Tibial artery (tissue), 4 donors: ENCODE measurements around the gene MBOAT2.

Source experiments
- DNase-seq, 2 donors: peaks; one replicate each; pipeline ENCODE4 v3.0.0-alpha.2; 2019
- H3K27ac ChIP-seq, 2 donors: fragments of 200-600 bp; sonication (generic) in 1 of 2; 1 replicate in 1 of 2; 2 replicates in 1 of 2; pipeline ENCODE4 v1.5.1; 2018 to 2019; ENCODE audit warnings: mild to moderate bottlenecking in 1 of 2
- H3K27me3 ChIP-seq, 2 donors: fragments of 200-600 bp; sonication (generic) in 1 of 2; one replicate each; pipeline versions ENCODE4 v1.5.1 to v1.6.0; 2016 to 2019
- H3K36me3 ChIP-seq, 3 donors: fragments of 200-600 bp; sonication (generic) in 2 of 3; one replicate each; pipeline ENCODE4 v1.5.1; 2016 to 2019; ENCODE audit warnings: mild to moderate bottlenecking in 2 of 3
- H3K4me1 ChIP-seq, 4 donors: fragments of 200-600 bp; sonication (generic) in 2 of 4; 1 replicate in 3 of 4; 2 replicates in 1 of 4; pipeline ENCODE4 v1.5.1; 2016 to 2019
- H3K4me3 ChIP-seq, 2 donors: fragments of 200-600 bp; sonication (generic) in 1 of 2; 1 replicate in 1 of 2; 2 replicates in 1 of 2; pipeline ENCODE4 v1.5.1; 2018 to 2019; ENCODE audit warnings: mild to moderate bottlenecking in 2 of 2
- H3K9me3 ChIP-seq, 3 donors: fragments of 200-600 bp; sonication (generic) in 1 of 3; one replicate each; pipeline ENCODE4 v1.5.1; 2016 to 2019
- CTCF ChIP-seq, 2 experiments: fragments of 200-600 bp in 1 of 2; fragments of 450-650 bp in 1 of 2; IDR thresholded peaks; one replicate each; pipeline ENCODE4 v1.5.1; 2017 to 2019; ENCODE audit warnings: antibody characterized with exemption in 2 of 2, mild to moderate bottlenecking in 1 of 2, moderate library complexity in 1 of 2
- intact Hi-C: fragments of 100-400 bp; cut with DNase I; formaldehyde crosslinking; loops from one replicate; pipeline ENCODE4 v1.15.0; 2023; ENCODE audit warnings: low total_unique reads

Gene MBOAT2

GRCh38 chr2:9000442-9000841 lies 3.0 kb downstream of the MBOAT2 start:
- no peaks in the 10 kb centered on the region for H3K9me3 ChIP-seq
- H3K4me1 ChIP-seq: peaks cover 0 to 32% (median 15%) of the 10 kb centered on the region in 4 donors
- no peak for DNase-seq
- intact Hi-C loops: loop anchor here (5.0 kb wide), 1 partner anchor 163 kb away; the partner anchor contains the start of gene KIDINS220
- H3K36me3 ChIP-seq: no peaks in the 10 kb centered on the region
- no peak overlapping the region for H3K4me3 ChIP-seq
- TF ChIP-seq CTCF (IDR thresholded peaks at IDR 0.05): no peak
- no peak overlapping the region for H3K27ac ChIP-seq
- H3K27me3 ChIP-seq: no peaks in the 10 kb centered on the region

- Histone ChIP-seq H3K9me3 (no peaks in the 10 kb centered on the region), H3K36me3 (no peaks in the 10 kb centered on the region), H3K27ac (no peak overlapping the region), H3K4me1 (peaks cover 0 to 32% (median 15%) of the 10 kb centered on the region in 4 donors), H3K27me3 (no peaks in the 10 kb centered on the region), H3K4me3 (no peak overlapping the region)
- intact Hi-C loops: loop anchor here (5.0 kb wide), 1 partner anchor 162 kb away; the partner anchor contains the start of gene KIDINS220
- no peak for DNase-seq
- no peak for TF ChIP-seq CTCF (IDR thresholded peaks at IDR 0.05)
Measured at GRCh38 chr2:8999797-9000196, 3.7 kb downstream of the MBOAT2 start.

GRCh38 chr2:8999102-8999446 lies 4.4 kb downstream of the MBOAT2 start:
- Histone ChIP-seq H3K27ac (no peak overlapping the region), H3K4me3 (no peak overlapping the region), H3K9me3 (no peaks in the 10 kb centered on the region), H3K36me3 (no peaks in the 10 kb centered on the region), H3K27me3 (no peaks in the 10 kb centered on the region), H3K4me1 (peaks cover 0 to 27% (median 12%) of the 10 kb centered on the region in 4 donors)
- no peak for DNase-seq
- no peak for TF ChIP-seq CTCF (IDR thresholded peaks at IDR 0.05)
- intact Hi-C loops: no loop called here

- Histone ChIP-seq H3K4me3 (no peak overlapping the region), H3K27me3 (no peaks in the 10 kb centered on the region), H3K27ac (no peak overlapping the region), H3K9me3 (no peaks in the 10 kb centered on the region), H3K4me1 (peaks cover 0 to 27% (median 12%) of the 10 kb centered on the region in 4 donors), H3K36me3 (no peaks in the 10 kb centered on the region)
- DNase-seq: no peak
- TF ChIP-seq CTCF (IDR thresholded peaks at IDR 0.05): no peak
- intact Hi-C loops: no loop called here
Measured at GRCh38 chr2:8998418-8999101, 4.9 kb downstream of the MBOAT2 start.

GRCh38 chr2:8997631-8998030 lies 5.9 kb downstream of the MBOAT2 start:
- no peaks in the 10 kb centered on the region for H3K9me3 ChIP-seq
- intact Hi-C loops: no loop called here
- no peak for TF ChIP-seq CTCF (IDR thresholded peaks at IDR 0.05)
- peaks cover 0 to 21% (median 9%) of the 10 kb centered on the region in 4 donors for H3K4me1 ChIP-seq
- H3K27ac ChIP-seq: no peak overlapping the region
- DNase-seq: no peak
- H3K27me3 ChIP-seq: no peaks in the 10 kb centered on the region
- H3K4me3 ChIP-seq: no peak overlapping the region
- no peaks in the 10 kb centered on the region for H3K36me3 ChIP-seq
